SHP77 (cell line): ENCODE measurements around the gene KRT72.

Source experiments
- DNase-seq, 2 experiments: peaks; one replicate each; lab custom pipeline; 2025; lab: John Stamatoyannopoulos, UW

The KRT72 gene

DNA sequence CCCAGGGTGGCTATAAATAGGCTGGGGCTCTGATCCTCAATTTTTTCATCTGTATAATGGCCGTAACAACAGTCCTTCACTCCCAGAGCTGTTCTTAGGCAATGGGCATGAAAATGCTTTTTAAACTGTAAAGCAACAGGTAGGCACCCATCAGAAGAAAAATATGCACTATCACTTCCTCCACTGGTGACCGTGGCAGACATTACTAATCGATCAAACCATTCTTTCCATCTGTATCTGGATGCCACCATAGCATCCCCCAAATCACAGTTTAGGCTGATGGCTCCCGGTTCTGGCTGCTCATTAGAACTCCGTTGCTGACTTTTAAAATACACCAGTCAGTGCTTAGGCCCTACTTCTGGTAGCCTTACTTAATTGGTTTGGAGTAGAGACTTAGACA lies 59.6 kb downstream of the KRT72 start:
- DNase-seq = no peak

GRCh38 chr12:52540531-52540930 lies 60.7 kb downstream of the KRT72 start:
- DNase-seq = no peak

- no peak for DNase-seq
Observed at GRCh38 chr12:52539821-52540173, 61.5 kb downstream of the KRT72 start.

- no peak for DNase-seq
Observed at GRCh38 chr12:52539083-52539820, 62.0 kb downstream of the KRT72 start.

GRCh38 chr12:52537101-52537500 lies 64.2 kb downstream of the KRT72 start:
- DNase-seq = no peak
